Trophoblast cell (in vitro differentiated cells and primary cell): ENCODE measurements around the gene COX5A.

Experiments used
- DNase-seq, 2 donors: peaks; one replicate each; pipeline ENCODE4 v3.0.0-alpha.2; 2016
- H2AFZ ChIP-seq: 2 replicates; pipeline ENCODE4 v1.6.1; 2013; ENCODE audit warnings: low read length, moderate library complexity, mild to moderate bottlenecking; ENCODE audit not compliant: insufficient read depth, poor library complexity
- H2AK5ac ChIP-seq: 2 replicates; pipeline ENCODE4 v1.6.1; 2013; ENCODE audit warnings: mild to moderate bottlenecking, low read length
- H2BK120ac ChIP-seq: 2 replicates; pipeline ENCODE4 v1.6.1; 2013; ENCODE audit warnings: low read length, mild to moderate bottlenecking, moderate library complexity; ENCODE audit not compliant: insufficient read depth, poor library complexity
- H2BK12ac ChIP-seq: 2 replicates; pipeline ENCODE4 v1.6.1; 2013; ENCODE audit warnings: mild to moderate bottlenecking, low read length, moderate library complexity
- H2BK5ac ChIP-seq: 2 replicates; pipeline ENCODE4 v1.6.1; 2013; ENCODE audit warnings: low read length, low read depth, moderate library complexity, mild to moderate bottlenecking; ENCODE audit not compliant: poor library complexity
- H3K14ac ChIP-seq: 2 replicates; pipeline ENCODE4 v1.6.1; 2013; ENCODE audit warnings: mild to moderate bottlenecking, low read length
- H3K18ac ChIP-seq: 2 replicates; pipeline ENCODE4 v1.6.1; 2013; ENCODE audit warnings: mild to moderate bottlenecking, low read length
- H3K23ac ChIP-seq: 2 replicates; pipeline ENCODE4 v1.6.1; 2013; ENCODE audit warnings: low read length
- H3K27ac ChIP-seq: 2 replicates; pipeline ENCODE4 v1.5.1; 2013; ENCODE audit warnings: low read depth, mild to moderate bottlenecking, inconsistent platforms, low read length, moderate library complexity
- H3K27me3 ChIP-seq: 2 replicates; pipeline ENCODE4 v1.6.1; 2013; ENCODE audit warnings: inconsistent platforms, mild to moderate bottlenecking, low read length, moderate library complexity; ENCODE audit not compliant: insufficient read depth
- H3K36me3 ChIP-seq, 2 experiments: 1 replicate in 1 of 2; 2 replicates in 1 of 2; pipeline ENCODE4 v1.6.1; 2013; ENCODE audit warnings: low read length in 2 of 2, mild to moderate bottlenecking in 2 of 2, moderate library complexity in 1 of 2; ENCODE audit not compliant: insufficient read depth in 2 of 2, control insufficient read depth in 1 of 2
- H3K4ac ChIP-seq: 2 replicates; pipeline ENCODE4 v1.6.1; 2013; ENCODE audit warnings: low read depth, mild to moderate bottlenecking, low read length, moderate library complexity
- H3K4me1 ChIP-seq, 2 experiments: 1 replicate in 1 of 2; 2 replicates in 1 of 2; pipeline ENCODE4 v1.6.1; 2013; ENCODE audit warnings: low read length in 2 of 2, mild to moderate bottlenecking in 2 of 2, moderate library complexity in 1 of 2; ENCODE audit not compliant: insufficient read depth in 2 of 2, control insufficient read depth in 1 of 2
- H3K4me2 ChIP-seq: 2 replicates; pipeline ENCODE4 v1.6.1; 2013; ENCODE audit warnings: inconsistent platforms, mild to moderate bottlenecking, low read length, moderate library complexity
- H3K4me3 ChIP-seq: 2 replicates; pipeline ENCODE4 v1.5.1; 2013; ENCODE audit warnings: mild to moderate bottlenecking, low read depth, low read length, inconsistent platforms
- H3K79me1 ChIP-seq: one replicate; pipeline ENCODE4 v1.6.1; 2013; ENCODE audit warnings: low read length
- H3K79me2 ChIP-seq: 2 replicates; pipeline ENCODE4 v1.6.1; 2013; ENCODE audit warnings: low read length, mild to moderate bottlenecking; ENCODE audit not compliant: control insufficient read depth, insufficient read depth, poor library complexity
- H3K9ac ChIP-seq: 2 replicates; pipeline ENCODE4 v1.6.1; 2013; ENCODE audit warnings: mild to moderate bottlenecking, low read length
- H3K9me3 ChIP-seq: 2 replicates; pipeline ENCODE4 v1.6.1; 2013; ENCODE audit warnings: low read depth, mild to moderate bottlenecking, control low read depth, inconsistent platforms, low read length; ENCODE audit not compliant: insufficient read depth
- H4K12ac ChIP-seq: 2 replicates; pipeline ENCODE4 v1.6.1; 2013; ENCODE audit warnings: low read depth, mild to moderate bottlenecking, low read length, moderate library complexity
- H4K8ac ChIP-seq: 2 replicates; pipeline ENCODE4 v1.6.1; 2013; ENCODE audit warnings: low read depth, mild to moderate bottlenecking, low read length, moderate library complexity
- H4K91ac ChIP-seq: one replicate; pipeline ENCODE4 v1.6.1; 2013; ENCODE audit warnings: low read depth, mild to moderate bottlenecking, low read length, moderate library complexity
- WGBS: extraction: QIAGEN DNeasy Blood & Tissue Kit; methylation state at CpG from one replicate; pipeline ENCODE4 v1.1.7; 2013; ENCODE audit warnings: missing lambda C conversion rate; ENCODE audit not compliant: insufficient read length, insufficient coverage; ENCODE audit errors: extremely low coverage; 5-methylcytosine and 5-hydroxymethylcytosine counted together

The COX5A gene

GRCh38 chr15:74961616-74962015, 23.7 kb upstream of the COX5A start:
- no peak overlapping the region for H4K12ac ChIP-seq
- no peak overlapping the region for H3K4me3 ChIP-seq
- H3K4me2 ChIP-seq: no peak overlapping the region
- WGBS: no CpG with 5 or more reads among the region's 5 CpGs
- H3K14ac ChIP-seq: no peak overlapping the region
- no peak overlapping the region for H4K91ac ChIP-seq
- H3K9me3 ChIP-seq: peaks cover 4% of the 10 kb centered on the region
- peaks cover 7 to 8% of the 10 kb centered on the region in 2 experiments for H3K4me1 ChIP-seq
- no peak overlapping the region for H3K27ac ChIP-seq
- H3K27me3 ChIP-seq: peaks cover 40% of the 10 kb centered on the region
- no peak overlapping the region for H3K18ac ChIP-seq
- no peak overlapping the region for H3K9ac ChIP-seq
- H3K36me3 ChIP-seq: no peaks in the 10 kb centered on the region
- H2BK5ac ChIP-seq: no peak overlapping the region
- H4K8ac ChIP-seq: no peak overlapping the region
- H3K79me1 ChIP-seq: no peaks in the 10 kb centered on the region
- no peak overlapping the region for H2BK12ac ChIP-seq
- no peak for DNase-seq
- no peaks in the 10 kb centered on the region for H3K79me2 ChIP-seq
- no peak overlapping the region for H2AK5ac ChIP-seq
- H2BK120ac ChIP-seq: no peak overlapping the region
- no peak overlapping the region for H3K4ac ChIP-seq
- H3K23ac ChIP-seq: no peak overlapping the region
- no peak overlapping the region for H2AFZ ChIP-seq

GRCh38 chr15:74960995-74961588, 23.2 kb upstream of the COX5A start:
- H3K18ac ChIP-seq: no peak overlapping the region
- H3K4me2 ChIP-seq: no peak overlapping the region
- H3K79me2 ChIP-seq: no peaks in the 10 kb centered on the region
- H2AK5ac ChIP-seq: no peak overlapping the region
- no peak overlapping the region for H2BK120ac ChIP-seq
- no CpG with 5 or more reads among the region's 3 CpGs for WGBS
- no peak overlapping the region for H3K14ac ChIP-seq
- no peaks in the 10 kb centered on the region for H3K79me1 ChIP-seq
- H4K8ac ChIP-seq: no peak overlapping the region
- H3K27ac ChIP-seq: no peak overlapping the region
- H3K9ac ChIP-seq: no peak overlapping the region
- no peak overlapping the region for H4K91ac ChIP-seq
- no peak overlapping the region for H3K4ac ChIP-seq
- H3K9me3 ChIP-seq: peaks cover 4% of the 10 kb centered on the region
- no peak for DNase-seq
- H3K4me3 ChIP-seq: no peak overlapping the region
- H3K27me3 ChIP-seq: peaks cover 45% of the 10 kb centered on the region
- H2BK12ac ChIP-seq: no peak overlapping the region
- no peak overlapping the region for H3K23ac ChIP-seq
- peaks cover 11 to 12% of the 10 kb centered on the region in 2 experiments for H3K4me1 ChIP-seq
- no peak overlapping the region for H2BK5ac ChIP-seq
- H3K36me3 ChIP-seq: no peaks in the 10 kb centered on the region
- no peak overlapping the region for H4K12ac ChIP-seq
- H2AFZ ChIP-seq: no peak overlapping the region

GRCh38 chr15:74960286-74960685, 22.4 kb upstream of the COX5A start:
- Histone ChIP-seq H3K4me1 (peaks cover 13 to 14% of the 10 kb centered on the region in 2 experiments), H3K14ac (no peak overlapping the region), H3K9ac (no peak overlapping the region), H3K18ac (no peak overlapping the region), H2BK12ac (no peak overlapping the region), H3K23ac (no peak overlapping the region), H4K8ac (no peak overlapping the region), H3K4ac (no peak overlapping the region), H4K12ac (no peak overlapping the region), H2AK5ac (no peak overlapping the region), H3K36me3 (no peaks in the 10 kb centered on the region), H3K79me1 (no peaks in the 10 kb centered on the region), H3K27ac (no peak overlapping the region), H2AFZ (no peak overlapping the region), H4K91ac (no peak overlapping the region), H3K4me3 (no peak overlapping the region), H3K27me3 (peaks cover 52% of the 10 kb centered on the region), H2BK120ac (no peak overlapping the region), H3K9me3 (peaks cover 4% of the 10 kb centered on the region), H2BK5ac (no peak overlapping the region), H3K79me2 (no peaks in the 10 kb centered on the region), H3K4me2 (no peak overlapping the region)
- WGBS: no CpG with 5 or more reads among the region's 1 CpG
- DNase-seq: no peak

- Histone ChIP-seq H3K27ac (no peak overlapping the region), H3K9me3 (peaks cover 4% of the 10 kb centered on the region), H3K23ac (no peak overlapping the region), H3K4me3 (no peak overlapping the region), H4K91ac (no peak overlapping the region), H3K14ac (no peak overlapping the region), H3K79me1 (no peaks in the 10 kb centered on the region), H2BK12ac (no peak overlapping the region), H3K9ac (no peak overlapping the region), H3K18ac (no peak overlapping the region), H3K4me1 (peaks cover 13 to 14% of the 10 kb centered on the region in 2 experiments), H2BK5ac (no peak overlapping the region), H3K4me2 (no peak overlapping the region), H3K36me3 (no peaks in the 10 kb centered on the region), H4K8ac (no peak overlapping the region), H3K27me3 (peaks cover 55% of the 10 kb centered on the region), H4K12ac (no peak overlapping the region), H3K79me2 (no peaks in the 10 kb centered on the region), H2AFZ (no peak overlapping the region), H3K4ac (no peak overlapping the region), H2BK120ac (no peak overlapping the region), H2AK5ac (no peak overlapping the region)
- WGBS: no CpG with 5 or more reads among the region's 8 CpGs
- no peak for DNase-seq
Measured at GRCh38 chr15:74959586-74959939, 21.7 kb upstream of the COX5A start.
